Cerebellar cortex (tissue), 1 donor: ENCODE measurements around the gene EPHB3.
"Not testable (repeated sequence)": the region's sequence is repeated elsewhere in the genome, so short reads cannot be mapped to it uniquely, and the experiment has no call there.

Experiments
- DNase-seq: peaks from one replicate; pipeline ENCODE4 v3.0.0-alpha.2; 2015; ENCODE audit warnings: low spot score

The EPHB3 gene

DNA sequence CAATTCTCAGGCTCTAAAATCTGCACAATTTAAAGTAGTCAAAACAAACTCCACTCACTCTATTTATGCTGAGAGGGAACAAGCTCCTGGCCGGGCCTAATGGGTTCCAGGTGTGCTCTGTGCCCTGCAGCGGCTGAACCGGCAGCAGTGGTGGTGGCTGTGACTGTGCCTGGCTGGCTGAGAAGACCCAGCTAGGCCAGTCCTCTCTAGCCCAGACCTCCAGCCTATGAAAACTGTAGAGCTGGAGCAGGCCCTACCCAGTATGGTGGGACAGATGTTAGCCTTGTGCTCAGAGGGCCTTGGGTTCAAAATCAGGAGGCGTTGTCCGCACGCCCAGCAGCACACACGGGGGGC is 37.0 kb downstream of the EPHB3 start:
- DNase-seq = no peak

DNA sequence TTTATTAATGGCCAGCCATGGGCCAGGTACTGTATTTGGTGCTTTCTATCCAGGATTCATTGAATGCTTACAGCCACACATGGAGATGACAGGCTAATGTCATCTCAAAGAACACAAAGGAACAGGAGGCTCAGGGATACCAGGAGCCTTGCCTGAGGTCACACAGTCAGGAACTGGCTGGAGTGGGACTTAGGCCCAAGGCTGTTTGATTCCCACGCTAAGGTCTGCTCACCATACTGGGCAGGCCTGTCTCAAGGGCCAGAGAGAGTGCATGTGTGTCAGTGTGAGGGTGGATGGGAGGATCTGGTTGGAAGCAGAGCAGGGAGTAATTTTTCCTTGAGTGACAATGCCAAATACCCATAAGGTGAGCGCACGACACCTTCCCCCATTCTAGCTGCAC is 37.6 kb downstream of the EPHB3 start:
- DNase-seq = no peak

DNA sequence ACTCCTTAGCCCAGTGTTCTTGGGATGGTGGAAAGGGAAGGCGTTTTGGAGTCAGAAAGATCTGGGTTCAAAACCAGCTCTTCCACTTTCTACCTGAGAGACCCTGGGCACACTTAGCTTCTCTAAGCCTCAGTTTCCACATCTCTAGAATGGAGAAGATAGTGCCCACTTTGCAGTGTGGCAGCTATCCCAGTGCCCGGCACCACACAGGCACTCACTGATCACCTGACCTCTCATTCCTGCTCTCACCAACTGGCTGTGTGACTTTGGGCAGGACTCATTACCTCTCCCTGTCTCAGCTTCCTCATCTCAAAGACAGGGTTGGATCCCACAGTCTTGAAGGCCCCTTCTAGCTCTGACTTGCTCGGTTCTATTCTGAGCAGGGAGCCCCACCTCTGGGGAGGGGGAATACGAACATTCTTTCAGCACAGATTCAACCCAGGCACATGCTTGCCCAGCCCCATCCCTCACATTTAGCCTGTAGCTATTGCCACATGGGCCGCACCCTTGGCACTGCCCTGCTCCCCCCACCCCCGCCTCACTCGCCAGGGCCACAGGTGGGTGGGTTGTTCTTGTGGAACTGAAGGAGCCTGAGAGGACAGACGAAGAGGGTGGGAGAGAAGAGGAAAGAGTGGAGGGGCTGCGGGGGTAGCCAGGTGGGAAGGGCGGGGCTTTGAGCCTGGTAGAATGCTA is 39.2 kb downstream of the EPHB3 start:
- DNase-seq = no peak

DNA sequence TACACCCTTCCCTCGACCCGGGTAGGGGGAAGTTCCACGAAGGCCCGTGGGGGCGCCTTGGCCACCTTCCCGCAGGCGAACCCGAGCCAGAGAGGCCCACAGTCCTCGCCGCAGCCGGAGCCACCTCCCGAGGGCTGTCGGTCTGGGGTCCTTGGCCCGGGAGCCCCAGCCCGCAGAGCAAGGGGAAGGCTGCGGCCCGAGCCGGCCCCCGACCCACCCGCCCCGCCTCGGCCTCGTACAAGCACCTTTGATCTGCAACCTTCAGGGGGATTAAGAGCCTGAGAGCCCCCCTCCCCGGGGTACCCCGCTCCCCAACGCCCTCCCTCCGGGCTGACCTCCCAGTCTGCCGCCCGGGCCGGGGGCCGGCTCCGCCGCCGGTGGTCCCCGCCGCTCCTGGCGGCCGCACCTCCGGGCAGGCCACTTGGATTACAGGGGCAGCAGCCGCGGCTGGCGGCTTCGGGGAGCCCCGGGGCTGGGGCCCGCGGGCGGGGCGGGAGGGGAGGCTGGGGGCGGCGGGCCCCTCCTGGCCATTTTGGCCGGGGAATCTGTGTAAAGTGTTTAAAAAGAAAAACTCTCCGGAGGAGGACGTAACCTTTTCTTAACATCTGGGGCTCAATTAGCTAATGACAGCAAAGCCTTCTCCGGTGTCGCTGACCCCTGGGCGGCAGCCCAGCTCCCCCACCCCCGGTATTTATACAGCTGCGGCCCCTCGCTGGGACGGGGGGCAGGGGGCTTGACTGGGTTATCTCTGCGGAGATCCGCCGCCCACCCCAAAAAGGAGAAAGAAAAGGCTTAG is 40.2 kb downstream of the EPHB3 start:
- DNase-seq = no peak

DNA sequence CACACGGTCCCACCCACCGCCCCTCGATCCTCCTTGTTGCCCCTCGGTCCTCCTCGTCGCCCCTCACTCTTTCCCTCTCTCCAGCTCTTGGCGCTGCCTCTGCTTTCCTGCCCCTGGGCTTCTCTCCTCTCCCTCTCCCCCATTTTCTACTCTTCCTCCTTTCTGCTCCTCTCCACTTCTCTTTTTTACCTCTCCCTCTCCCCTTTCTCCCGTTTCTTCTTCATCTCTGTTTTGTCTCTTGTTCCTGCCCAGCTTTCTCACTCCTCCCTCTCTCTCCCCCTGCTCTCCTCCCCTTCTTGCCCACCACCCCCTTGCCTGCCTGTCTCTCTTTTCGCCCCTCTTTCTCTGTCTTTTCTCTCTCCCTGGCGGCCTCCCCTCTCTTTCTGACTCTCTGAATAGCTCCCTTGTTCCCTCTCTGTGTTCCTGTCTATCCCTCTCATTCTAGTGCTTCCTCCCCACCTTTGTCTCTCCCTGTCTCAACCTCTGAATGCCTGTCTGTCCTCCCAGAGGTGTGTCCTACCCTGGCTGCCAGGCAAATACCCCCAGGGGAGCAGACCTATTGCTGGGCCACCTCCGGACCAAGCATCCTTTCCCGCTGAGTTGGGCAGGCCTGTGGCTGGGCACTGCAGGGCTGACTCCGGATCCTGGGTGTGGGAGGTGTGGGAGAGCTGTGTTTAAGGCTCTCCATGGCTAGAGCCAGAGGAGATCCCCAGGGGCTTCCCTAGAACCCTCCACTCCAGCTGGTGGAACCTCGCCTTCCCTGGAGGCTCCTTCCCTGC is 41.0 kb downstream of the EPHB3 start:
- DNase-seq = no peak

DNA sequence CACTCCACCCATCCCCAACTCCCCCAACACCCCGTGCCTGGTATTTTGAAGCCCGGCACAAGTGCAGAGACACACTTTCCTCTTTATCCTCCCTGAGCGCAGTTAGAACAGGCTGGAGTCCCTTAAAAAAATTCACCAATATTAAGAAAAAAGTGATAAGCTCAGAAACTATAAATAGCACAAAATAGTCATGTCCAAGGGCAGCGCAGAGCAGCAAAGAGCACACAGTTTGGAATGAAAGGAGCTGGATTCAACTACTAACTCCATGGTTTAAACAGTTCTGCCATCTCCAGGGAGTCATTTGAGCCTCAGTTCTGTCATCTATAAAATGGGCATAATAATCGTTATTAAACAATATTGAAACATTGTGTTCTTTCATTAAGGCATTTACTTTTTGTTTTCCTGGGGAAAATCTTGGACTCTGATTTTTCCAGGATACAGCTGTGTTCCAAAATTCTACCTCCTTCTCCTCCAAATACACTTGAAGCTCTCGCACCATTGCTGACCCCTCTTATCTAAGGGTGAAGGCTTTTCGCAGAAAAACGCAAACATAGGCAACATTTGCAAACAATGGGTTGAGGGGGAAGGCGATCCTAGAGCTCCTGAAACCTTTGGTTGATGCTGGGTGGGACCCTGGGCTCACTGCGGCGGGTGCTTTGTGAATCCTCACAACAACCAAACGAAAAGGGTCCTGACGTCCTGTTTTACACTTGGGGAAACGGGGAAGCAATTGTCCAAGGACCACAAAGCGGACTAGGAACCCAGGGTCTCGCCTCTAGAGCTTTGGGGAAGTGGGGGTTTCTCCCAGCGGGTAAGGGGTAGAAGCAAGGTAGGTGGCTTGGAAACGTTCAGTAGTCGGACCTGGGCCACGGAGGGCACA is 41.8 kb downstream of the EPHB3 start:
- DNase-seq = no peak

DNA sequence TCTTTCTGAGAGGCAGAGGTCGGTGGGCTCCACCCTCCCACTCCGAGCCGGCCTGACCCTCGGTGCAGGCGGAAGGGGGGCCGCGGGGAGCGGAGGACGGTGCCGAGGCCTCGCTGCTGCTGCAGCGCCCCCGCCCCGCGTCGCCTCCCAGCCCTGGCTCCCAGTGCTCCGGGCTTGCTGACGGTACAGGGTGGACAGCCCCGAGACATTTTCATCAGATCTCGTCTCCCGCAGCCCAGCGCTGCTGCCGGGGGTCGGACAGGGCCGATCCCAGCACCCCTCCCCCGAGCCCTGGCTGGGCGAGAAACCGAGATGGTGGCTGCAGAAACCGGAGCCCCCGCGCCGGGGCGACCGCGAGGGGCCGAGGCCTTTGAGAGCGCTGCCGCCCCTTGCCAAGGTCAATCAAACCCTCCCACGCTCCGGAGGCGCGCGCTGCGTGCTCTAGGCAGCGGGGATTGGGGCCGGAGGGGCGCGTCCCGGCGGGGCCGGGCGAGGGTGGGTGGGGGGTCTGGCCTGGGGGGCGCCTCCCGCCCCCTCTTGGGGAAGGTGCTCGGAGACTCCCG is 42.5 kb downstream of the EPHB3 start:
- no peak for DNase-seq

DNA sequence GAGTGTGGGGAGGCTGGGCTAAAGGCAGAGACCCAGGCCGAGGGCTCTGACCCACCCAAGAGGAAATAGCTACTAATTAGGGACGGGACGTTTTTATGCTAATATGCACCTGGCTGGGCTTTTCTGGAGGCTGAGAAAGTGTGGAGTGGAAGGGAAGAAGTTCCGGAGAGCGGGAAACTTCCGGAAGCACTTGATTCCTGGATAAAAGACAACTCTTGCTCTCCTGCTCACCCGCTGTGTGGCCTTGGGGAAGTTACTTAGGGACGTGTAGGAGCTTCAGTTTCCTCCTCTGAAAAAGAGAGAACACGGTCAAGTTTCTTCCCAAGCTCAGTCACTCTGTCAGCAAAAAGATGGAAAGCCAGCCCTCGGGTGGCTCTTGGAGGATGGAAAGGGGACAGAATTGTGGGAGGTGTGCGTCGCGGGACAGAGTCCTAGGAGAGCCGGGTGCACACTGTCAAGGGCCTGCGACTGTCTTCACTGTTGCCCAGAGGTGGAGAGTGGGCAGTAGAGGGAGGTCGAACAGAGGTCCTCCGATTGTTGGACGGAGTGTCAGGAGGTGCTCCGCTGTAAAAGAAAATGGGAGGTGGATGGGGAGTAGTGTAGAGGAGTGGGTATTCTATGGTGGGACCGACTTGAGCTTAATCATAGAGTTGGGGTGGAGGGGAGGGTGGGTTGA is 43.2 kb downstream of the EPHB3 start:
- no peak for DNase-seq

DNA sequence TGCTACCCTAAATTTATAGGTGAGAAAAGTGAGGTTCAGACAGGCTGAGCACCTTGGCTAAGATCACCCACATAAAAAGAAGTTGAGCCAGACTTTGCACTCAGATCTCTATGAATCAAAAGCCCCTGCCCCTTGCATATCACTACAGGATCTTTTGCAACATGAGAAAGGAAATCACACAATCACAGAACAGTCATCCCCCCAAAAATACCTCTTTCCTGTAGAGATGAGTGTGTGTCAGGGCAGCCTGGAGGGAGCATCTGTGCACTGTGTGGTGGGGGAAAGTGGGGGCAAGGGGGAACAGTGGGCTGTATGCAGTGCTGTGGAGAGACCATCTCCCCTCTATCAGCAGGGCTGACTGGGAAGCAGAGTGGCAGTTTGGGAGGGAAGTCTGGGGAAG is 46.6 kb downstream of the EPHB3 start:
- no peak for DNase-seq

DNA sequence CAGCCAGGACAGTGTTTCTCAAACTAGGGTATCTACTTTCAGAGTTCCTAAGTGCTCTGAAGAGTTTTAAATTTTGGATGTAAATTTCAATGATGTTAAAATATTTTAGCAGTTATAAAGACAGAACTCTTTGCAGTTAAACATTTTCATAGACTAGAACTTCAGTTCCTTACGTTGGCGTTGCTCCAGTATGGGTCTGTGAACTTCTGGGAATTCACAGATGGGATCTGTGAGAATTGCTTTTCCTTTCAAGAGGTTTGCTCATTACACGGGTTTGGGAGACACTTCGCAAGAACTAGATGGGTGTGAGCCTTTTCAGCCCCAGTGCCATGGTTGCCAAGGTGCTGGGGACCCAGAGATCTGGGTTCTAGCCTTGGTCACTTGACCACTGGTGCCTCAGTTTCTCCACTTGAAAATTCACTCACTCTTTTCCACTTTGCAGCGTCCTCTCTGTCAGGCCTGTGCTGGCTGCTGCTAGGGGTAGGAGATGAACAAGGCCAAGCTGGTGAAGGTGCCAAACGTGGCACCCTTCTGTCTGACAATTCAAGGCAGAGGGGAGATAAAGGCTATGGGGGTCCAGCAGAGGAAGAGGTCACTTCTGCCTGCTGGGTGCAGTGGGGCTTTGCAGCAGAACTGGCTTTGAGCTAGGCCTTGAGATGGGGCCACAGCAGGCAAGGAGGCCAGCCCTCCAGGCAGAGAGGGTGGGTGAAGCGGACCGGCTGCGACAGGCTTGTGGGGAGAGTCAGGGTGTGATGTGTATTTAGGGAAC is 48.1 kb downstream of the EPHB3 start:
- no peak for DNase-seq

DNA sequence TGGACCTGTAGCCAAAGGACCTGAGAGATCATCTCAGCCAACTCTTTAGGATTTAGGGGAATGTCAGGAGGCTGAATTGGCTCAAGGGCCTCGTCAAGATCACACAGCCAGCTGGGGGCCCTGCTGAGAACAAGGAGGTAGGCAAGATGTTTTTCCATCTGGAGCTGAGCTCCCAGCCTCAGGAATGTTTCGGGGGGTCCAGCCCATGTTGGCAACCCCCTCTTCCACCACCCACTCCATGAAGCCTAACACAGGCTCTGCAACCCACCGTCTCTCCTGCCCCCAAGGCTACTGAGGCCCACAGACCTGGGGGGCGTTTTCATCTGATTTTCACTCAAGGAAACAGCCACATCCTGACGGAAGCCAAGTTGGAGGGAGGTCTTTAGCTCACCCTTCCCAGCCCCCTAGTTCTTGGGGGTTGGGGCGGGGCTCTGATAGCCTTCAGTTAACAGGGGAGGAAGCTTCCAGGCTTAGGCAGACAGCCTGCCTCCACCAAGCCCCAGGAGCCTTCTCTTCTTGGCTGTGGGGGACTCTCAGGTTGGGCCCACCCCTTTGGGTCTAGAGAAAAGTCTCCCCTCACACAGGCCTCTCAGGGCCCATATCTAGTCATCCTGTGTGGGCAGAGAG is 48.8 kb downstream of the EPHB3 start:
- DNase-seq = no peak

DNA sequence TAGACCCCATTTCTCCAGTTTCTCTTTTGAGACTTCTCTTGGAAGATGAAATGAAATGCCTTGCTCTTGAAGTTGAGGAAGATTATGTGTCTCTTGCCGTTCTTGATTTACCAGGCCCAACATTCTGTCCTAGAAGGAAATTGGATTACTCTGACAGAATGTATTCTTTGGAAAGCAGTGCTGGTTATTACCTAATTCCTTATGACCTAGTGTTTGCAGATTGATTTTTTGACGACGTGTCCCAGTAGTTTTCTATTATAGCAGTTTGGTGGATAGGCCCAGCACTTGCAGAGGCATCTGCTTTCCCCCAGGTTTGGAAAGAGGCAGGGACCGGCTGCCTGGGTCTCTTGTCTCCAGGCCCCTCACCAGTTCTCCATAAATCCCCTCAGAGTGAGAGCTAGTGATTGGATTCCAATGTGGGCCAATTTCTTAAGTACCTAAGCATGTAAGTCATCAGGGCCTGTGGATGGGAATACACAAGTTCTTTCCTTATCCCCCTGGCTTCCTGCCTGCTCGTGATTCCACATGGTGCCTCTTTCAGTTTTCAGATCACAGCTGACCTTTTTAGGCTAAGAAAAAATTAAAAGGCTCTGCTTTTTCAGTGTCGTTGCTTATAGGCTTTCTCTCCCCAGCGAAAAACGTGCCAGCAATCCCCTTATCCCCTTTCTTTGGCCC is 50.2 kb downstream of the EPHB3 start:
- no peak for DNase-seq

DNA sequence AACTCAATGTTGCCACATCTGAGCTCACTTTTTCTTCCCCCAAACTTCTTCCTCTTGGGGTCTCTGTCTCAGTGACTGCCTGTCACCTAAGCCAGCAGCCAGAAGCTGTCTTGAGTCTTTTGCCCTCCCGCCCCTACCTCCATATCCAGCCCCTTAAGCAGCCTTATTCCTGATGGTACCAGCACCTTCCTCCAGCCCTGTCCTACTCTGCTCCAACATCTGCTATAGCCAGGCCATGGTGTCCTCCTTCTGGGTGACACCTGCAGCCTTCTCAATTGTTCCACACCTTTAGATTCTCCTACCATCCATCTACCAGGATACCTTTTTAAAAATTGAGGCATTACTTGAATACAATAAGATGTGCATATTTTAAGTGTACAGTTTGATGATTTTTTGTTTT is 53.8 kb downstream of the EPHB3 start:
- DNase-seq = no peak

DNA sequence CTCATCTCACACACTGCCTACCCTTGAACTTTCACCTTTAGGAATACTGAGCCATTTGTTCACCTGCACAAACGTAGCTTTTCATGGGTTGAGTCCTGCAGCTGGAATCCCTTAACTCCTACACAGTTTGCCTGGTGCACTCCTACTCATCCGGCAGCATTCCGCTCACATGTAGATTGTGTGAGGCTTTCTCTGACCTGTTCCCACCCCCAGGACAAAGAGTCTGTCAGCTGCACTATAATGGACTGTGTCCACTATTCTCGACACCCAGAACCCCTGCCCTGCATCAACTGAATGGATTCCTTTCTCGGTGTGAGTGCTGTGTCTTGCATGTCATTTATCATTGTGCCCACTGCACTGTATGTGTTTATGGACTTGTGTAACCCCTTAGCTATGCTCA is 54.9 kb downstream of the EPHB3 start:
- DNase-seq = no peak

DNA sequence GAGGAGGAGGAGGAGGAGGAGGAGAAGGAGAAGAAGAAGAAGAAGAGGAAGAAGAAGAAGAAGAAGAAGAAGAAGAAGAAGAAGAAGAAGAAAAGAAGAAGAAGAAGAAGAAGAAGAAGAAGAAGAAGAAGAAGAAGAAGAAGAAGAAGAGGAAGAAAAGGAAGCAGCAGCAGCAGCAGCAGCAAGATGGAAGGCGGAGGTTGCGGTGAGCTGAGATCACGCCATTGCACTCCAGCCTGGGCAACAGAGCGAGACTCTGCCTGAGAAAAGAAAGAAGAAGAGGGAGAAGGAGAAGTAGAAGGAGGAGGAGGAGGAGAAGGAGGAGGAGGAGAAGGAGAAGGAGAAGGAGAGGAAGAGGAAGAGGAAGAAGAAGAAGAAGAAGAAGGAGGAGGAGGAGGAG is 55.7 kb downstream of the EPHB3 start:
- DNase-seq = not testable (repeated sequence)

DNA sequence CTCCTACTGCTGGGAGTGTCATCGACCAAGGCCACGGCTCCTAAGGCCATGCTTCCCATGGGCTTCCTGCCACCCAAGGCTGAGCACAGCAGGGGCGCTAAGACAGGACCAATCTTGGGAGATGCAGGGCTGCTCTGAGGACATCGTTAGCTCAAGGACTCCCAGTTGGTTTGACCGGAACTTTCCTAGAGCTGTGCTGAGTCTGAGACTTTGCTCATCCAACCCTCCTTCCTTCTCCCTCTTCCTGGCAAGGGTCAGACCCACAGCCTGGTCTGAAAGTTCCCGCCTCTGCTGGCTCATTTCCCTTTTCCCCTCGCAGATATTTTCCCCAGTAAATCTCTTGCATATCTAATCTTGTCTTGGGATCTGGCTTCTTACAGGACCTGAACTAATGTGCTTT is 57.2 kb downstream of the EPHB3 start:
- no peak for DNase-seq

DNA sequence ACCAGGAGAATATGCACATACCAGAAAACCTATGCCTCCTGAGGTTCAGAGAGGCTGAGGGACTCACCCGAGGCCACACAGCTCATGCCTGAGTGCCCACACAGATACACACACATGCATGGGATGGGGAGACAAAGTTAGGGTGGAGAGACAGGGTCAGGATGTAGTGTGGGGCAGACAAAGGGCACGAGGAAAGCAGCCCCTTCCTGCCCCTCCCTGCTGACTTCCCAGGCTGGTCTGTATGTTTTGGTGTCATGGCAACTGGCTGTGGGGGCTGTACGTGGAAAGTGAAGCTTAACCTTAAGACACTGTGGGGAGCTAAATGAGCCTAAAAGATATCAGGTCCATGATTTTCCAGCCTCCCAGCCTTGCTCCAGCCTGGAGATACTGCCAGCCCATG is 57.8 kb downstream of the EPHB3 start:
- DNase-seq = no peak

DNA sequence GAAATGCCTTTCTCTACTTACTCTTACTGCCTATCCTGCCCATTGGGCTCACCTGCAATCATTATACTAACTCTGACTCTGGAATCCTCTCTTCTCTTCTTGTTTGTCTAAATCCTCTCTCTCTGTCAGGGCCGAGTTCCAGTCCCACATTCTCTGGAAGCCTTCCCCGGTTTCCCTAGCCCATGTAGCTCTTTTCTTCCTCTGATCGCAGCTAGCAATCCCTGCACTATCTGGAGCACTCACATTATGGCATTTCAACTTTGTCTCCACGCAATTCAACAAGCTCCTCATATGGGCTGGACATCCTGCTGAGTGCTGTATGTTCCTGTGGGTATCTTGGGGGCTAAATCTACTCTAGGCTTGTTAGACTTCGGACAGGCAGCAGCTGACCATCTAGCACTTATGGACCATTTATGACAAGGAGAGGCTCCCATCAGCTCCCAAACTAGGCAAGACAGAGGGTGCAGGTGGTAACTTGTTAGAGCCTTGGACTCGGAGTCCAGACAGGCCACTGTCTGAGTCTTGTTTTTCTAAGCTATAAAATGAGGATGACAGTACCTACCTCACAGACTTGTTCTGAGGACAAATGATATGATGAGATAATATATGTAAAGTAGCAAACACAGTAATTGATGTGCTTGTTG is 58.3 kb downstream of the EPHB3 start:
- DNase-seq = no peak
